T-helper 17 cell (primary cell): ENCODE data around the gene CHMP4B. TPM values are rescaled to one million over a fixed set of nuclear protein-coding genes. Genes with fewer than 3 reads are reported as not detected.
"Not testable (repeated sequence)": the region's sequence is repeated elsewhere in the genome, so short reads cannot be mapped to it uniquely, and the experiment has no call there.

Experiments
- ATAC-seq: fragments of 150-1000 bp; cut with Tn5 transposase; 2 replicates; pipeline ENCODE4 v1.10.0; 2021; ENCODE audit warnings: mild to moderate bottlenecking, moderate library complexity
- DNase-seq, 3 donors: peaks; one replicate each; pipeline versions ENCODE4 v3.0.0 to v3.0.0-alpha.2; 2020 to 2021
- H3K9me3 ChIP-seq: one replicate; pipeline ENCODE4 v1.7.0; 2013; ENCODE audit warnings: low read length, mild to moderate bottlenecking; ENCODE audit not compliant: control insufficient read depth, poor library complexity, severe bottlenecking
- H3K27ac Mint-ChIP-seq: one replicate; pipeline ENCODE4 v1.8.0; 2022; ENCODE audit warnings: mild to moderate bottlenecking, moderate library complexity, mixed read lengths
- H3K27me3 Mint-ChIP-seq: one replicate; pipeline ENCODE4 v1.8.0; 2022; ENCODE audit warnings: mixed read lengths
- H3K36me3 Mint-ChIP-seq: one replicate; pipeline ENCODE4 v1.8.0; 2022; ENCODE audit warnings: low read depth, mixed read lengths
- H3K4me1 Mint-ChIP-seq: one replicate; pipeline ENCODE4 v1.8.0; 2022; ENCODE audit warnings: mild to moderate bottlenecking, mixed read lengths
- H3K4me3 Mint-ChIP-seq: one replicate; pipeline ENCODE4 v1.8.0; 2022; ENCODE audit warnings: mild to moderate bottlenecking, moderate library complexity, mixed read lengths
- total RNA-seq, 4 donors: library from RNA in 2 of 4; stranded (reverse) in 2 of 4; gene quantifications; one replicate each; pipeline ENCODE4 v1.2.3 and lab custom pipeline; 2022 to 2026

The CHMP4B gene
- total RNA-seq, 2 donors from 2014 or later: 48.6 to 50.6 TPM

- peak overlapping the region; percentile 24 for H3K27ac Mint-ChIP-seq
- H3K4me1 Mint-ChIP-seq: peaks cover 10% of the 10 kb centered on the region
- not testable (repeated sequence) for H3K27me3 Mint-ChIP-seq, ATAC-seq, H3K4me3 Mint-ChIP-seq, H3K9me3 ChIP-seq, H3K36me3 Mint-ChIP-seq, DNase-seq
These were observed 18.6 kb upstream of the CHMP4B start for GRCh38 chr20:33792598-33792989.

GRCh38 chr20:33793011-33793931 lies 17.9 kb upstream of the CHMP4B start:
- no peaks in the 10 kb centered on the region for H3K9me3 ChIP-seq
- no peak for ATAC-seq
- Mint-ChIP-seq H3K27me3 (no peaks in the 10 kb centered on the region), H3K4me3 (no peak overlapping the region), H3K4me1 (peaks cover 6% of the 10 kb centered on the region), H3K27ac (peak overlapping the region; percentile 24), H3K36me3 (peaks cover 5% of the 10 kb centered on the region)
- DNase-seq: no peak

GRCh38 chr20:33796263-33796906 lies 14.8 kb upstream of the CHMP4B start:
- Mint-ChIP-seq H3K4me1 (peaks cover 4% of the 10 kb centered on the region), H3K27ac (no peak overlapping the region), H3K27me3 (no peaks in the 10 kb centered on the region), H3K4me3 (no peak overlapping the region), H3K36me3 (no peaks in the 10 kb centered on the region)
- ATAC-seq (no peak), DNase-seq (no peak)
- H3K9me3 ChIP-seq: no peaks in the 10 kb centered on the region

- Mint-ChIP-seq H3K27me3 (no peaks in the 10 kb centered on the region), H3K4me1 (peaks cover 4% of the 10 kb centered on the region), H3K4me3 (no peak overlapping the region), H3K27ac (no peak overlapping the region), H3K36me3 (no peaks in the 10 kb centered on the region)
- no peaks in the 10 kb centered on the region for H3K9me3 ChIP-seq
- no peak for ATAC-seq
- DNase-seq: no peak
These were observed 14.1 kb upstream of the CHMP4B start for GRCh38 chr20:33796907-33797544.

- DNase-seq (no peak), ATAC-seq (no peak)
- peak overlapping the region; percentile 11 for H3K27ac Mint-ChIP-seq
- H3K9me3 ChIP-seq: no peaks in the 10 kb centered on the region
- H3K4me3 Mint-ChIP-seq: no peak overlapping the region
- no peaks in the 10 kb centered on the region for H3K27me3 Mint-ChIP-seq
- no peaks in the 10 kb centered on the region for H3K36me3 Mint-ChIP-seq
- H3K4me1 Mint-ChIP-seq: no peaks in the 10 kb centered on the region
These were observed 12.7 kb upstream of the CHMP4B start for GRCh38 chr20:33798444-33798843.

GRCh38 chr20:33803921-33804337 lies 7.2 kb upstream of the CHMP4B start:
- Mint-ChIP-seq H3K27me3 (no peaks in the 10 kb centered on the region), H3K36me3 (no peaks in the 10 kb centered on the region), H3K4me3 (no peak overlapping the region), H3K4me1 (peaks cover 2% of the 10 kb centered on the region), H3K27ac (no peak overlapping the region)
- H3K9me3 ChIP-seq: no peaks in the 10 kb centered on the region
- ATAC-seq (no peak), DNase-seq (no peak)

GRCh38 chr20:33808388-33808787 lies 2.8 kb upstream of the CHMP4B start:
- DNase-seq: no peak
- ATAC-seq: no peak
- no peaks in the 10 kb centered on the region for H3K27me3 Mint-ChIP-seq
- H3K36me3 Mint-ChIP-seq: peaks cover 3% of the 10 kb centered on the region
- peaks cover 20% of the 10 kb centered on the region for H3K4me1 Mint-ChIP-seq
- no peaks in the 10 kb centered on the region for H3K9me3 ChIP-seq
- H3K27ac Mint-ChIP-seq: no peak overlapping the region
- no peak overlapping the region for H3K4me3 Mint-ChIP-seq

GRCh38 chr20:33810259-33810658 lies 889 bp upstream of the CHMP4B start:
- Mint-ChIP-seq H3K27me3 (no peaks in the 10 kb centered on the region), H3K4me3 (no peak overlapping the region), H3K27ac (peak overlapping the region; percentile 96), H3K4me1 (peaks cover 35% of the 10 kb centered on the region), H3K36me3 (peaks cover 6% of the 10 kb centered on the region)
- H3K9me3 ChIP-seq: no peaks in the 10 kb centered on the region
- no peak for DNase-seq
- ATAC-seq: no peak

- Mint-ChIP-seq H3K4me1 (peaks cover 35% of the 10 kb centered on the region), H3K27ac (peak overlapping the region; percentile 96), H3K36me3 (peaks cover 7% of the 10 kb centered on the region), H3K4me3 (peak overlapping the region; percentile 98), H3K27me3 (no peaks in the 10 kb centered on the region)
- DNase-seq: no peak
- ATAC-seq: no peak
- no peaks in the 10 kb centered on the region for H3K9me3 ChIP-seq
These were observed 616 bp downstream of the CHMP4B start for GRCh38 chr20:33811776-33812151.

GRCh38 chr20:33812152-33812849 lies 1.2 kb downstream of the CHMP4B start:
- peak overlapping the region; percentile 96 for H3K27ac Mint-ChIP-seq
- ATAC-seq (no peak), DNase-seq (peak in 1 of 3 donors; percentile 11)
- H3K4me1 Mint-ChIP-seq: peaks cover 39% of the 10 kb centered on the region
- no peaks in the 10 kb centered on the region for H3K27me3 Mint-ChIP-seq
- no peaks in the 10 kb centered on the region for H3K9me3 ChIP-seq
- H3K36me3 Mint-ChIP-seq: peaks cover 7% of the 10 kb centered on the region
- peak overlapping the region; percentile 98 for H3K4me3 Mint-ChIP-seq

GRCh38 chr20:33812908-33813462 lies 1.8 kb downstream of the CHMP4B start:
- H3K36me3 Mint-ChIP-seq: peaks cover 7% of the 10 kb centered on the region
- no peak for ATAC-seq
- peak overlapping the region; percentile 98 for H3K4me3 Mint-ChIP-seq
- H3K27ac Mint-ChIP-seq: peak overlapping the region; percentile 96
- peaks cover 46% of the 10 kb centered on the region for H3K4me1 Mint-ChIP-seq
- DNase-seq: no peak
- H3K27me3 Mint-ChIP-seq: no peaks in the 10 kb centered on the region
- no peaks in the 10 kb centered on the region for H3K9me3 ChIP-seq

- peak overlapping the region; percentile 70 for H3K27ac Mint-ChIP-seq
- no peaks in the 10 kb centered on the region for H3K27me3 Mint-ChIP-seq
- DNase-seq (no peak), ATAC-seq (no peak)
- H3K36me3 Mint-ChIP-seq: peaks cover 7% of the 10 kb centered on the region
- H3K9me3 ChIP-seq: no peaks in the 10 kb centered on the region
- peak overlapping the region; percentile 19 for H3K4me3 Mint-ChIP-seq
- peaks cover 55% of the 10 kb centered on the region for H3K4me1 Mint-ChIP-seq
These were observed 3.1 kb downstream of the CHMP4B start for GRCh38 chr20:33814238-33814712.
